Measurements from ENCODE around the gene THEMIS2. TPM values are rescaled to one million over a fixed set of nuclear protein-coding genes. Genes with fewer than 3 reads are reported as not detected.
A peak's percentile ranks its signal among the peaks of the same experiment; 100 is the strongest.

The THEMIS2 gene
- total and polyA plus RNA-seq, 9 of the 15 experiments (the other 6 are each of a cell fraction or from before 2014, with no cell fraction given), result 2.3 to 12.7 (median 8.0) TPM

DNA sequence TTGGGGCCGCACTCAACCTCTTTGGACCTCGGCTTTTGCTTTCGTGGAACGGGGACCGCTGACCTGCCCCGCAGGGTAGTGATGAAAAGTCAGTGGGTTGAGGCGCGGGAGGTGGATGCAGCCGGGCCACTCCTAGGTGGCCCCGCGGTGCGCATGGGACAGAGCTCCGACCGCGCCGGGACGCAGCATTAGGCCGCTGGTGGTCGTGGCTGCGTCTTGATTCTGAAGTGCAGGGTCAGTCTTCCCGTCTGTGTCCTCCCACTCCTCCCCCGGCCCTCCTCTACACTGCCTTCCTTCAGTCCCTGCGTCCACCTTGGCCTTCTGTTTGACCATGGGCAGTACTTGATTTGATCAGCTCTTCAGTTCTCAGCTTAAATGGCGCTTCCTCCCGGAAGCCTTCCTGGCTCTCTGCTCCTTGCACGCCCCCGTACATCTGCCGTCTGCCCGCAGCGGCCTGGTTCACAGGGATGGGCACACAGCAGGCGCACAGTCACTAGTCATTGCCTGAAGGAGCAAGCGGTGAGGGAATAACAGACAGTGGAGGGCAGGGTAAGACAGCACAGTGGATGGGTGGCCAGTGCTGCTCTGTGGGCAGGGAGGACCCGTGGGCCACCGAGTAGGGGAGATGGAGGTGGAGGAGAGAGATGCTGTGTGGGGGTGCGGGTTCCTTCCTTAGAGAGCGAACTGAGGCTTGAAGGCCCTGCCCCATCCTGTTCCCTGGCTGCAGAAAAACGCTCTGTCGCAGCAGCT, 633 bp downstream of the THEMIS2 start (continued):
- TF ChIP-seq HDAC1 (IDR thresholded peaks at IDR 0.05) (peak in 1 of 2 experiments; percentile 47; a peak in 1 of 4 replicates), POLR2G (IDR thresholded peaks at IDR 0.05; ENCODE audit: low read depth, low read length) (peak; percentile 1; the same call in 1 of the 2 replicates), BCOR (IDR thresholded peaks at IDR 0.05) (peak; percentile 95), KLF6 (CRISPR knock-in tag; IDR thresholded peaks at IDR 0.05; ENCODE audit: borderline replicate concordance) (no peak)

- Histone ChIP-seq H3K9me3 (replicated peaks; ENCODE audit: control insufficient read depth, insufficient read depth, low read depth, low read length) (no peaks in the 10 kb centered on the region), H3K4me1 (replicated peaks in 1 of 2; ENCODE audit: control insufficient read depth in 2 of 2, insufficient read depth in 2 of 2, low read length in 2 of 2) (peaks cover 15 to 36% of the 10 kb centered on the region in 2 experiments), H3K4me3 (no peak overlapping the region), H3K79me2 (ENCODE audit: control insufficient read depth, insufficient read depth, low read length) (peaks cover 3% of the 10 kb centered on the region; the same call in 1 of the 3 replicates), H2AFZ (ENCODE audit: low read depth, low read length) (no peak overlapping the region), H4K20me1 (replicated peaks; ENCODE audit: control insufficient read depth, insufficient read depth, low read length) (no peaks in the 10 kb centered on the region; the same call in 1 of the 2 replicates), H3K9ac (ENCODE audit: insufficient read depth in 1 of 2, low read depth in 2 of 2, low read length in 2 of 2) (peak overlapping the region in 1 of 2 experiments; percentile 97; a peak in 2 of 4 replicates), H3K36me3 (ENCODE audit: control insufficient read depth, insufficient read depth, low read length) (peaks cover 2% of the 10 kb centered on the region; the same call in 1 of the 3 replicates), H3K4me2 (ENCODE audit: insufficient read depth, low read length) (no peak overlapping the region), H3K27ac (ENCODE audit: extremely low read depth, low read depth, low read length) (no peak overlapping the region), H3K9me1 (ENCODE audit: control insufficient read depth, insufficient read depth, low read length) (no peaks in the 10 kb centered on the region), H3K27me3 (ENCODE audit: control insufficient read depth in 2 of 2, insufficient read depth in 2 of 2, low read length in 2 of 2) (no peaks in the 10 kb centered on the region)
- ChIA-PET POLR2A (interaction anchor here (0.6 to 1.2 kb wide), 4 partner anchors 10 to 650 kb away, joined by 3 to 4 read pairs (median 3); no protein-coding TSS in a partner anchor), CTCF (ENCODE audit: low intra/inter-chr PET ratio) (no interaction called here)
- TF ChIP-seq MYC (IDR thresholded peaks at IDR 0.05; ENCODE audit: low read depth, low read length) (no peak), MYC (CRISPR knock-in tag; IDR thresholded peaks at IDR 0.05; ENCODE audit: borderline replicate concordance, low read depth) (no peak), ZBTB33 (CRISPR knock-in tag; IDR thresholded peaks at IDR 0.05) (peak; percentile 17; the same call in 1 of the 2 replicates), RBM14 (IDR thresholded peaks at IDR 0.05; ENCODE audit: borderline replicate concordance, insufficient read depth, low read depth, low read length) (no peak)
- FAIRE-seq (no peak), ATAC-seq (no peak), DNase-seq (ENCODE audit: extremely low read depth in 1 of 4, low spot score in 3 of 4) (no peak)
- intact Hi-C loops (cut with micrococcal nuclease) (no loop called here), in situ Hi-C loops (cut with MboI) (no loop called here)
- 86% methylated on average over 16 of the region's 16 CpGs for WGBS (ENCODE audit: insufficient coverage, low coverage, missing lambda C conversion rate)
- no TSS peak for BruUV-seq (replicated peaks)
These were observed 1.5 kb downstream of the THEMIS2 start for GRCh38 chr1:27873671-27874384.
